Gastrocnemius medialis (tissue), 4 donors: ENCODE data around the gene AASS.

ENCODE experiments used
- CTCF ChIP-seq, 5 experiments: fragments of 450-650 bp in 3 of 5; fragments of 200-600 bp in 2 of 5; sonication (generic) in 2 of 5; IDR thresholded peaks in 4 of 5; conservative IDR thresholded peaks in 1 of 5; 1 replicate in 4 of 5; 2 replicates in 1 of 5; pipeline ENCODE4 v1.5.1; 2016 to 2019; ENCODE audit warnings: antibody characterized with exemption in 5 of 5, mild to moderate bottlenecking in 3 of 5, moderate library complexity in 3 of 5
- POLR2A ChIP-seq, 2 donors: fragments of 450-650 bp; IDR thresholded peaks; one replicate each; pipeline ENCODE4 v1.6.1; 2017; ENCODE audit warnings: antibody characterized with exemption in 2 of 2, mild to moderate bottlenecking in 2 of 2, moderate library complexity in 2 of 2

GRCh38 chr7:122070834-122071233, 73.2 kb downstream of the AASS start:
- no peak for TF ChIP-seq CTCF (IDR thresholded peaks at IDR 0.05 in 4 of 5, conservative IDR thresholded peaks at IDR 0.05 in 1 of 5)
- TF ChIP-seq POLR2A (IDR thresholded peaks at IDR 0.05), result no peak
